ENCODE data around the gene GPR137.

GPR137 gene

GRCh38 chr11:64251016-64251752 is 34.5 kb upstream of the GPR137 start, which contains the start of gene PLCB3 (continued):
- TF ChIP-seq, protein P1, sequence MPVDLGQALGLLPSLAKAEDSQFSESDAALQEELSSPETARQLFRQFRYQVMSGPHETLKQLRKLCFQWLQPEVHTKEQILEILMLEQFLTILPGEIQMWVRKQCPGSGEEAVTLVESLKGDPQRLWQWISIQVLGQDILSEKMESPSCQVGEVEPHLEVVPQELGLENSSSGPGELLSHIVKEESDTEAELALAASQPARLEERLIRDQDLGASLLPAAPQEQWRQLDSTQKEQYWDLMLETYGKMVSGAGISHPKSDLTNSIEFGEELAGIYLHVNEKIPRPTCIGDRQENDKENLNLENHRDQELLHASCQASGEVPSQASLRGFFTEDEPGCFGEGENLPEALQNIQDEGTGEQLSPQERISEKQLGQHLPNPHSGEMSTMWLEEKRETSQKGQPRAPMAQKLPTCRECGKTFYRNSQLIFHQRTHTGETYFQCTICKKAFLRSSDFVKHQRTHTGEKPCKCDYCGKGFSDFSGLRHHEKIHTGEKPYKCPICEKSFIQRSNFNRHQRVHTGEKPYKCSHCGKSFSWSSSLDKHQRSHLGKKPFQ (tag by site-specific recombination; IDR thresholded peaks at IDR 0.05): no peak
- TF ChIP-seq, protein P2, sequence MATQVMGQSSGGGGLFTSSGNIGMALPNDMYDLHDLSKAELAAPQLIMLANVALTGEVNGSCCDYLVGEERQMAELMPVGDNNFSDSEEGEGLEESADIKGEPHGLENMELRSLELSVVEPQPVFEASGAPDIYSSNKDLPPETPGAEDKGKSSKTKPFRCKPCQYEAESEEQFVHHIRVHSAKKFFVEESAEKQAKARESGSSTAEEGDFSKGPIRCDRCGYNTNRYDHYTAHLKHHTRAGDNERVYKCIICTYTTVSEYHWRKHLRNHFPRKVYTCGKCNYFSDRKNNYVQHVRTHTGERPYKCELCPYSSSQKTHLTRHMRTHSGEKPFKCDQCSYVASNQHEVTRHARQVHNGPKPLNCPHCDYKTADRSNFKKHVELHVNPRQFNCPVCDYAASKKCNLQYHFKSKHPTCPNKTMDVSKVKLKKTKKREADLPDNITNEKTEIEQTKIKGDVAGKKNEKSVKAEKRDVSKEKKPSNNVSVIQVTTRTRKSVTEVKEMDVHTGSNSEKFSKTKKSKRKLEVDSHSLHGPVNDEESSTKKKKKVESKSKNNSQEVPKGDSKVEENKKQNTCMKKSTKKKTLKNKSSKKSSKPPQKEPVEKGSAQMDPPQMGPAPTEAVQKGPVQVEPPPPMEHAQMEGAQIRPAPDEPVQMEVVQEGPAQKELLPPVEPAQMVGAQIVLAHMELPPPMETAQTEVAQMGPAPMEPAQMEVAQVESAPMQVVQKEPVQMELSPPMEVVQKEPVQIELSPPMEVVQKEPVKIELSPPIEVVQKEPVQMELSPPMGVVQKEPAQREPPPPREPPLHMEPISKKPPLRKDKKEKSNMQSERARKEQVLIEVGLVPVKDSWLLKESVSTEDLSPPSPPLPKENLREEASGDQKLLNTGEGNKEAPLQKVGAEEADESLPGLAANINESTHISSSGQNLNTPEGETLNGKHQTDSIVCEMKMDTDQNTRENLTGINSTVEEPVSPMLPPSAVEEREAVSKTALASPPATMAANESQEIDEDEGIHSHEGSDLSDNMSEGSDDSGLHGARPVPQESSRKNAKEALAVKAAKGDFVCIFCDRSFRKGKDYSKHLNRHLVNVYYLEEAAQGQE (tag by site-specific recombination; IDR thresholded peaks at IDR 0.05): 0 out of 2 replicates have a peak, but pooled peaks have one; percentile 12
- TF ChIP-seq ZNF335 (tag by site-specific recombination; conservative IDR thresholded peaks at IDR 0.05): peak; percentile 88
- TF ChIP-seq ZIC2 (tag by site-specific recombination; IDR thresholded peaks at IDR 0.05): 0 out of 2 replicates have a peak, but pooled peaks have one; percentile 3
- TF ChIP-seq ZNF785 (tag by site-specific recombination; IDR thresholded peaks at IDR 0.05): no peak
- TF ChIP-seq ZBTB6 (tag by site-specific recombination; IDR thresholded peaks at IDR 0.05): no peak
- no peak for TF ChIP-seq ZNF174 (tag by site-specific recombination; IDR thresholded peaks at IDR 0.05)
- TF ChIP-seq ZNF544 (tag by site-specific recombination; IDR thresholded peaks at IDR 0.05): no peak
- TF ChIP-seq ZBTB8A (tag by site-specific recombination; IDR thresholded peaks at IDR 0.05): peak; percentile 69
- TF ChIP-seq ZNF121 (tag by site-specific recombination; IDR thresholded peaks at IDR 0.05): no peak
- no peak for TF ChIP-seq ZNF747 (tag by site-specific recombination; IDR thresholded peaks at IDR 0.05)
- no peak for TF ChIP-seq ZNF549 (tag by site-specific recombination; IDR thresholded peaks at IDR 0.05)
- TF ChIP-seq YY1 (tag by site-specific recombination; IDR thresholded peaks at IDR 0.05): no peak
- TF ChIP-seq, protein P3, sequence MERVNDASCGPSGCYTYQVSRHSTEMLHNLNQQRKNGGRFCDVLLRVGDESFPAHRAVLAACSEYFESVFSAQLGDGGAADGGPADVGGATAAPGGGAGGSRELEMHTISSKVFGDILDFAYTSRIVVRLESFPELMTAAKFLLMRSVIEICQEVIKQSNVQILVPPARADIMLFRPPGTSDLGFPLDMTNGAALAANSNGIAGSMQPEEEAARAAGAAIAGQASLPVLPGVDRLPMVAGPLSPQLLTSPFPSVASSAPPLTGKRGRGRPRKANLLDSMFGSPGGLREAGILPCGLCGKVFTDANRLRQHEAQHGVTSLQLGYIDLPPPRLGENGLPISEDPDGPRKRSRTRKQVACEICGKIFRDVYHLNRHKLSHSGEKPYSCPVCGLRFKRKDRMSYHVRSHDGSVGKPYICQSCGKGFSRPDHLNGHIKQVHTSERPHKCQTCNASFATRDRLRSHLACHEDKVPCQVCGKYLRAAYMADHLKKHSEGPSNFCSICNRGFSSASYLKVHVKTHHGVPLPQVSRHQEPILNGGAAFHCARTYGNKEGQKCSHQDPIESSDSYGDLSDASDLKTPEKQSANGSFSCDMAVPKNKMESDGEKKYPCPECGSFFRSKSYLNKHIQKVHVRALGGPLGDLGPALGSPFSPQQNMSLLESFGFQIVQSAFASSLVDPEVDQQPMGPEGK (tag by site-specific recombination; IDR thresholded peaks at IDR 0.05): peak; percentile 39
- TF ChIP-seq SP3 (tag by site-specific recombination; IDR thresholded peaks at IDR 0.05): peak; percentile 60
- no peak for TF ChIP-seq ZNF610 (tag by site-specific recombination; IDR thresholded peaks at IDR 0.05; ENCODE audit: borderline replicate concordance)
- TF ChIP-seq MYNN (tag by site-specific recombination; IDR thresholded peaks at IDR 0.05; ENCODE audit: borderline replicate concordance): no peak
- no peak for TF ChIP-seq MEIS1 (CRISPR knock-in tag; IDR thresholded peaks at IDR 0.05; ENCODE audit: borderline replicate concordance)
- no peak for TF ChIP-seq ZSCAN30 (tag by site-specific recombination; IDR thresholded peaks at IDR 0.05)
- no peak for TF ChIP-seq SP7 (tag by site-specific recombination; IDR thresholded peaks at IDR 0.05)
- no peak for TF ChIP-seq ZNF664 (tag by site-specific recombination; IDR thresholded peaks at IDR 0.05)
- TF ChIP-seq EGR2 (tag by site-specific recombination; IDR thresholded peaks at IDR 0.05; ENCODE audit: low read depth): peak; percentile 48
- TF ChIP-seq ZNF248 (tag by site-specific recombination; IDR thresholded peaks at IDR 0.05): no peak
- no peak for TF ChIP-seq PRDM4 (tag by site-specific recombination; IDR thresholded peaks at IDR 0.05)
- TF ChIP-seq, protein P4, sequence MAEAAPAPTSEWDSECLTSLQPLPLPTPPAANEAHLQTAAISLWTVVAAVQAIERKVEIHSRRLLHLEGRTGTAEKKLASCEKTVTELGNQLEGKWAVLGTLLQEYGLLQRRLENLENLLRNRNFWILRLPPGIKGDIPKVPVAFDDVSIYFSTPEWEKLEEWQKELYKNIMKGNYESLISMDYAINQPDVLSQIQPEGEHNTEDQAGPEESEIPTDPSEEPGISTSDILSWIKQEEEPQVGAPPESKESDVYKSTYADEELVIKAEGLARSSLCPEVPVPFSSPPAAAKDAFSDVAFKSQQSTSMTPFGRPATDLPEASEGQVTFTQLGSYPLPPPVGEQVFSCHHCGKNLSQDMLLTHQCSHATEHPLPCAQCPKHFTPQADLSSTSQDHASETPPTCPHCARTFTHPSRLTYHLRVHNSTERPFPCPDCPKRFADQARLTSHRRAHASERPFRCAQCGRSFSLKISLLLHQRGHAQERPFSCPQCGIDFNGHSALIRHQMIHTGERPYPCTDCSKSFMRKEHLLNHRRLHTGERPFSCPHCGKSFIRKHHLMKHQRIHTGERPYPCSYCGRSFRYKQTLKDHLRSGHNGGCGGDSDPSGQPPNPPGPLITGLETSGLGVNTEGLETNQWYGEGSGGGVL (tag by site-specific recombination; IDR thresholded peaks at IDR 0.05): peak; percentile 66; the same call in 1 of the 2 replicates
- TF ChIP-seq ZNF654 (tag by site-specific recombination; IDR thresholded peaks at IDR 0.05; ENCODE audit: low read depth): no peak
- TF ChIP-seq ZNF133 (tag by site-specific recombination; IDR thresholded peaks at IDR 0.05): no peak
- no peak for TF ChIP-seq ZNF596 (tag by site-specific recombination; IDR thresholded peaks at IDR 0.05)
